PC-9 (cell line): ENCODE measurements around the gene ZNF513. TPM values are rescaled to one million over a fixed set of nuclear protein-coding genes. Genes with fewer than 3 reads are reported as not detected.

Source experiments
- BruUV-seq: library from RNA; stranded (reverse); fragments of 400-500 nt; replicated peaks from 2 replicates; lab custom pipeline; 2021; lab: Mats Ljungman, UMichigan
- CTCF ChIA-PET: fragments of 300-600 bp; sonication (Branson Sonifier 250); formaldehyde crosslinking; loops from one replicate; lab custom pipeline; 2022; ENCODE audit warnings: antibody characterized with exemption; lab: Charles Lee
- POLR2A ChIA-PET: fragments of 300-600 bp; sonication (Branson Sonifier 250); formaldehyde crosslinking; loops from one replicate; lab custom pipeline; 2022; ENCODE audit warnings: antibody characterized with exemption; ENCODE audit not compliant: unreplicated experiment; lab: Charles Lee
- DNase-seq, 2 experiments: peaks; one replicate each; pipeline versions ENCODE4 v3.0.0 to v3.0.0-alpha.2; 2015 to 2022; ENCODE audit warnings: mixed read lengths in 1 of 2
- H2AFZ ChIP-seq: fragments of 200-600 bp; sonication (generic); 2 replicates; pipeline ENCODE4 v1.8.1; 2017; ENCODE audit warnings: antibody characterized with exemption
- H3F3A ChIP-seq: fragments of 200-600 bp; sonication (generic); 2 replicates; pipeline ENCODE4 v1.8.1; 2017; ENCODE audit warnings: antibody characterized with exemption, mild to moderate bottlenecking, low read depth; ENCODE audit not compliant: insufficient read depth
- H3K27ac ChIP-seq: fragments of 200-600 bp; sonication (generic); 2 replicates; pipeline ENCODE4 v1.6.1; 2016; ENCODE audit warnings: mixed run types
- H3K27me3 ChIP-seq: fragments of 200-600 bp; sonication (generic); 2 replicates; pipeline ENCODE4 v1.6.1; 2016; ENCODE audit warnings: low read depth, mixed run types; ENCODE audit not compliant: insufficient read depth
- H3K36me3 ChIP-seq: fragments of 200-600 bp; sonication (generic); 2 replicates; pipeline ENCODE4 v1.6.1; 2016; ENCODE audit warnings: low read depth, mixed run types
- H3K4me1 ChIP-seq: fragments of 200-600 bp; sonication (generic); replicated peaks from 2 replicates; pipeline ENCODE4 v1.6.1; 2016; ENCODE audit warnings: mixed run types; ENCODE audit not compliant: insufficient read depth
- H3K4me2 ChIP-seq: fragments of 200-600 bp; sonication (generic); 2 replicates; pipeline ENCODE4 v1.6.1; 2017; ENCODE audit warnings: mixed run types
- H3K4me3 ChIP-seq: fragments of 200-600 bp; sonication (generic); 2 replicates; pipeline ENCODE4 v1.6.1; 2016; ENCODE audit warnings: mixed run types
- H3K79me2 ChIP-seq: fragments of 200-600 bp; sonication (generic); 2 replicates; pipeline ENCODE4 v1.6.1; 2017; ENCODE audit warnings: low read depth, mixed run types
- H3K9me2 ChIP-seq: fragments of 200-600 bp; sonication (generic); 2 replicates; pipeline ENCODE4 v1.8.1; 2017; ENCODE audit warnings: mild to moderate bottlenecking; ENCODE audit not compliant: insufficient read depth
- H3K9me3 ChIP-seq: fragments of 200-600 bp; sonication (generic); 2 replicates; pipeline ENCODE4 v1.8.1; 2016; ENCODE audit warnings: low read depth; ENCODE audit not compliant: insufficient read depth
- H4K20me1 ChIP-seq: fragments of 200-600 bp; sonication (generic); 2 replicates; pipeline ENCODE4 v1.8.1; 2017; ENCODE audit not compliant: insufficient read depth
- EZH2 ChIP-seq: fragments of 200-600 bp; sonication (generic); IDR thresholded peaks from 2 replicates; pipeline ENCODE4 v1.8.0; 2017; ENCODE audit warnings: antibody characterized with exemption, low read depth
- intact Hi-C: fragments of 100-400 bp; cut with micrococcal nuclease; formaldehyde crosslinking; loops from one replicate; pipeline ENCODE4 v1.10.0; 2022; ENCODE audit not compliant: unreplicated experiment
- total RNA-seq: library from RNA; stranded (reverse); gene quantifications from 2 replicates; pipeline ENCODE4 v1.2.3, GENCODE V29; 2021
- TF ChIP-seq, protein P1 (sequence below): fragments of 200-600 bp; sonication (generic); conservative IDR thresholded peaks from 2 replicates; pipeline ENCODE4 v1.6.1; 2017; ENCODE audit warnings: mixed run types, antibody characterized with exemption, mild to moderate bottlenecking, moderate library complexity

The ZNF513 gene
- total RNA-seq, 1 experiment from 2014 or later: 4.5 TPM

DNA sequence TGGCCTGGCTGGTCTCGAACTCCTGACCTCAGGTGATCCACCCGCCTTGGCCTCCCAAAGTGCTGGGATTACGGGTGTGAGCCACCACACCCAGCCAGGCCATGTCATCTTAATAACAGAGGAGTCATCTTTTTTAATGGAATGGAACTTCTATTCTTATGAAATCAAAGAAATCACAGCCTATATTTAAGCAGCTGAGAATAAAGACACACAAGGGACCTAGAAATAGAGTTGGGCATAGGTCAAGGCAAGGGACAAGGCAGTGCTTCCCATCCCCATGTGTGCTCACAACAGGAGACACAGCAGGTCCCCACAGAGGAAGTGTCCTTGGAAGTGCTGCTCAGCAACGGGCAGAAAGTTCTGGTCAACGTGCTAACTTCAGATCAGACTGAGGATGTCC lies 7.0 kb downstream of the ZNF513 start:
- no TSS peak for BruUV-seq
- POLR2A ChIA-PET: no interaction called here
- Histone ChIP-seq H4K20me1 (peaks cover 12% of the 10 kb centered on the region), H3K27ac (no peak overlapping the region), H3K36me3 (peaks cover 17% of the 10 kb centered on the region), H3K4me3 (no peak overlapping the region), H3K4me1 (peaks cover 27% of the 10 kb centered on the region), H3K79me2 (peaks cover 39% of the 10 kb centered on the region), H3K9me3 (no peaks in the 10 kb centered on the region), H2AFZ (no peak overlapping the region), H3K4me2 (no peak overlapping the region), H3K9me2 (no peaks in the 10 kb centered on the region), H3F3A (peaks cover 24% of the 10 kb centered on the region; the same call in 1 of the 2 replicates), H3K27me3 (no peaks in the 10 kb centered on the region)
- DNase-seq: no peak
- CTCF ChIA-PET: no interaction called here
- intact Hi-C loops: loop anchor here (5.0 kb wide), 2 partner anchors 54 to 276 kb away; partner anchors contain the start of gene NRBP1
- TF ChIP-seq EZH2: no peak
- TF ChIP-seq, protein P1, sequence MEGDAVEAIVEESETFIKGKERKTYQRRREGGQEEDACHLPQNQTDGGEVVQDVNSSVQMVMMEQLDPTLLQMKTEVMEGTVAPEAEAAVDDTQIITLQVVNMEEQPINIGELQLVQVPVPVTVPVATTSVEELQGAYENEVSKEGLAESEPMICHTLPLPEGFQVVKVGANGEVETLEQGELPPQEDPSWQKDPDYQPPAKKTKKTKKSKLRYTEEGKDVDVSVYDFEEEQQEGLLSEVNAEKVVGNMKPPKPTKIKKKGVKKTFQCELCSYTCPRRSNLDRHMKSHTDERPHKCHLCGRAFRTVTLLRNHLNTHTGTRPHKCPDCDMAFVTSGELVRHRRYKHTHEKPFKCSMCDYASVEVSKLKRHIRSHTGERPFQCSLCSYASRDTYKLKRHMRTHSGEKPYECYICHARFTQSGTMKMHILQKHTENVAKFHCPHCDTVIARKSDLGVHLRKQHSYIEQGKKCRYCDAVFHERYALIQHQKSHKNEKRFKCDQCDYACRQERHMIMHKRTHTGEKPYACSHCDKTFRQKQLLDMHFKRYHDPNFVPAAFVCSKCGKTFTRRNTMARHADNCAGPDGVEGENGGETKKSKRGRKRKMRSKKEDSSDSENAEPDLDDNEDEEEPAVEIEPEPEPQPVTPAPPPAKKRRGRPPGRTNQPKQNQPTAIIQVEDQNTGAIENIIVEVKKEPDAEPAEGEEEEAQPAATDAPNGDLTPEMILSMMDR: no peak

DNA sequence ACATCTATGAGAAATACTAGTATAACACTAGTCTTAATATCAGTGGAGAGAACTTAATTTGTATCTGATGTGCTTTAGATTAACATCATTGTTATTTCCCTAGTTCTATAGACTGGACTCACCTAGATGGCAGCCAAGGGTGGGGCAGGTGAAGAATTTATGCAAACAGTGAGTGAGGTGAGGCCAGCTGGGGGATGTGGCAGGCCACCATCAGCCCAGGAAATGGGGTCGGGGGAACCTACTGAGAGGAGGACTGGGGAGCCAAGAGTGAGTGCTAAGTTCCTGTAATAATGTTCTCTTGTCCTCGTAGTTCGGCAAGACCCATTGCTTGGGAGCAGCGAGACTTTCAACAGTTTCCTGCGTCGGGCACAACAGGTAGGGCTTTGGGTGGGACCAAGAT lies 7.6 kb downstream of the ZNF513 start:
- ChIA-PET POLR2A (no interaction called here), CTCF (no interaction called here)
- Histone ChIP-seq H4K20me1 (peaks cover 12% of the 10 kb centered on the region), H3F3A (peaks cover 24% of the 10 kb centered on the region; the same call in 1 of the 2 replicates), H3K4me2 (no peak overlapping the region), H3K9me2 (no peaks in the 10 kb centered on the region), H3K36me3 (peaks cover 22% of the 10 kb centered on the region), H2AFZ (no peak overlapping the region), H3K4me3 (no peak overlapping the region), H3K27me3 (no peaks in the 10 kb centered on the region), H3K9me3 (no peaks in the 10 kb centered on the region), H3K79me2 (peaks cover 45% of the 10 kb centered on the region), H3K4me1 (peaks cover 27% of the 10 kb centered on the region), H3K27ac (no peak overlapping the region)
- TF ChIP-seq, protein P1: no peak
- TF ChIP-seq EZH2: no peak
- intact Hi-C loops: loop anchor here (5.0 kb wide), 2 partner anchors 54 to 276 kb away; partner anchors contain the start of gene NRBP1
- no peak for DNase-seq
- no TSS peak for BruUV-seq

DNA sequence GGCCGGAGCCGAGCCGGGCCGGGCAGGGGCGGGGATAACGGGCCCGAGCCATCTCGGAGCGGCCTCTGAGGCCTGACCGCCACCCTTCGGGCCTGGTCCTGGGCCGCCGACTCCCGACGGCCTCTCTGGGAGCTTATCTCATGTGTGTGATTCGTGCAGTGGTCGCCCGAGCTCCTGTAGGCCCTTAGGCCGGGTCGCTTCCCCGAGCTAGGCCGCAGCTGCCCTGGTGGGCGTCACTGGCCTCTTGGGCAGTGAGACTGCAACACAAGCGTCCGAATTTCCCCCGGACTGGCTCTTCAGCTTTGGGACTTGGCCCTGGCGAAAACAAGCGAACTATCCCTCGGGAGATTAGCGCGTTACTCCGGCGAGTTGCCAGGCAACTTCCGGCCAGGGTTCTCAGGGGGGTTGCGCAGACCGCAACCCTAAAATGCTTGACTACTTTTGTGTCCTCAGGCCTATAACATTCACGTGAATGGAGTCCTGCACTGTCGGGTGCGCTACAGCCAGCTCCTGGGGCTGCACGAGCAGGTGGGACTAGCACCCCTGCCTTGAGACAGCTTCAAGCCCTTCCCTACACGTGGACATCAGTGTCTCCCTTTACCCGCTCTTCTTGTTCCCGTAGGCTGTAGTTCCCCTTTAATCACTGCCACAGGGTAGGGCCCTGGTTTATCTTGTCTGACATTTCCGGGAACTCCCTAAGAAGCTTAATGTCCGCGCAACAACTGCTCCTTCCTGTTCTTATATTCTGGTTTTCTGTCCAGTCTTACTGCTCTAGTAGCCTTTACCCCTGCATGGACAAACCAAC lies 9.5 kb downstream of the ZNF513 start:
- H4K20me1 ChIP-seq: peaks cover 5% of the 10 kb centered on the region
- H3K4me2 ChIP-seq: peak overlapping the region; percentile 93
- H2AFZ ChIP-seq: peak overlapping the region; percentile 93
- H3K4me1 ChIP-seq: peaks cover 27% of the 10 kb centered on the region
- peak; percentile 29 to 65 for DNase-seq
- H3K36me3 ChIP-seq: peaks cover 37% of the 10 kb centered on the region
- H3K79me2 ChIP-seq: peaks cover 45% of the 10 kb centered on the region
- no peaks in the 10 kb centered on the region for H3K9me2 ChIP-seq
- POLR2A ChIA-PET: interaction anchor here (0.6 to 0.9 kb wide), 2 partner anchors 38 to 428 kb away, joined by 3 to 5 read pairs; partner anchors contain the start of gene PPM1G
- no peaks in the 10 kb centered on the region for H3K9me3 ChIP-seq
- peaks cover 27% of the 10 kb centered on the region for H3F3A ChIP-seq
- H3K4me3 ChIP-seq: peak overlapping the region; percentile 94
- TF ChIP-seq, protein P1: no peak
- TF ChIP-seq EZH2: no peak
- peak overlapping the region; percentile 22; the same call in 1 of the 2 replicates for H3K27ac ChIP-seq
- no TSS peak for BruUV-seq
- intact Hi-C loops: loop anchor here (1.0 to 5.0 kb wide), 4 partner anchors 15 to 274 kb away; partner anchors contain the start of genes GTF3C2 and NRBP1
- CTCF ChIA-PET: interaction anchor here (0.6 kb wide), 1 partner anchor 10 kb away, joined by 5 read pairs; the partner anchor contains the start of gene ZNF513
- no peaks in the 10 kb centered on the region for H3K27me3 ChIP-seq
